HCT116 (cell line): ENCODE measurements around the gene PKDCC. TPM values are rescaled to one million over a fixed set of nuclear protein-coding genes. Genes with fewer than 3 reads are reported as not detected.

Experiments
- ATAC-seq: fragments of 200-7000 bp; cut with Tn5 transposase; 2 replicates; pipeline ENCODE4 v1.9.1; 2020; ENCODE audit warnings: mild to moderate bottlenecking, moderate library complexity
- BruUV-seq: library from RNA; stranded (reverse); fragments of 400-500 nt; replicated peaks from 2 replicates; lab custom pipeline; 2021; lab: Mats Ljungman, UMichigan
- CTCF ChIA-PET: fragments of 300-600 bp; sonication (Branson Sonifier 250); formaldehyde crosslinking; loops from one replicate; lab custom pipeline; 2021; ENCODE audit warnings: antibody characterized with exemption; lab: Charles Lee
- POLR2A ChIA-PET: fragments of 300-600, 350-600 bp; sonication (Branson Sonifier 250); formaldehyde crosslinking; loops from one replicate; lab custom pipeline; 2021; ENCODE audit warnings: antibody characterized with exemption; lab: Charles Lee
- RAD21 ChIA-PET, 2 experiments: fragments of 300-600 bp; sonication (Branson Sonifier 250); formaldehyde crosslinking; loops; one replicate each; lab custom pipeline; 2023; ENCODE audit warnings: low total read pairs in 2 of 2; ENCODE audit not compliant: uncharacterized antibody in 2 of 2, unreplicated experiment in 2 of 2, low non-redundant PET in 1 of 2; lab: Charles Lee
- DNase-seq: peaks from one replicate; pipeline ENCODE4 v3.0.0-alpha.2; 2010; ENCODE audit warnings: low read depth, low spot score
- H2AFZ ChIP-seq: fragments of 200-600 bp; shearing (Covaris generic), sonication (generic); 2 replicates; pipeline ENCODE4 v1.6.1; 2017; ENCODE audit warnings: low read depth, mixed run types, mixed read lengths, antibody characterized with exemption, low read length; ENCODE audit not compliant: poor library complexity, severe bottlenecking
- H3K27ac ChIP-seq: 2 replicates; pipeline ENCODE4 v1.5.1; 2012; ENCODE audit warnings: low read depth, low read length
- H3K27me3 ChIP-seq: fragments of 200-600 bp; sonication (generic); 2 replicates; pipeline ENCODE4 v1.6.1; 2016; ENCODE audit warnings: mixed run types, low read length, mixed read lengths; ENCODE audit not compliant: insufficient read depth
- H3K36me3 ChIP-seq, 2 experiments: fragments of 200-500 bp in 1 of 2; fragments of 200-600 bp in 1 of 2; sonication (Bioruptor generic) in 1 of 2; sonication (generic) in 1 of 2; 2 replicates each; pipeline versions ENCODE4 v1.5.1 to v1.6.1; 2014 to 2016; ENCODE audit warnings: low read length in 2 of 2, inconsistent platforms in 1 of 2, mixed read lengths in 1 of 2, mixed run types in 1 of 2; ENCODE audit not compliant: insufficient read depth in 2 of 2, control insufficient read depth in 1 of 2
- H3K4me1 ChIP-seq, 2 experiments: fragments of 200-600 bp in 1 of 2; sonication (generic) in 1 of 2; 2 replicates each; pipeline versions ENCODE4 v1.5.1 to v1.6.1; 2012 to 2017; ENCODE audit warnings: low read length in 2 of 2, inconsistent platforms in 1 of 2, mild to moderate bottlenecking in 1 of 2, mixed read lengths in 1 of 2, mixed run types in 1 of 2, moderate library complexity in 1 of 2; ENCODE audit not compliant: insufficient read depth in 2 of 2, control insufficient read depth in 1 of 2
- H3K4me2 ChIP-seq: fragments of 200-600 bp; sonication (generic); 2 replicates; pipeline ENCODE4 v1.6.1; 2017; ENCODE audit warnings: mixed run types, low read length, mixed read lengths
- H3K4me3 ChIP-seq, 2 experiments: fragments of 200-600 bp in 1 of 2; sonication (generic) in 1 of 2; replicated peaks in 1 of 2; 2 replicates each; pipeline ENCODE4 v1.5.1; 2011 to 2016; ENCODE audit warnings: low read length in 2 of 2, control low read depth in 1 of 2, low read depth in 1 of 2, mild to moderate bottlenecking in 1 of 2, mixed read lengths in 1 of 2, mixed run types in 1 of 2
- H3K79me2 ChIP-seq: fragments of 200-600 bp; sonication (generic); 2 replicates; pipeline ENCODE4 v1.6.1; 2017; ENCODE audit warnings: mild to moderate bottlenecking, mixed run types, low read length, moderate library complexity, mixed read lengths; ENCODE audit not compliant: insufficient read depth
- H3K9ac ChIP-seq: fragments of 200-600 bp; sonication (generic); 2 replicates; pipeline ENCODE4 v1.6.1; 2016; ENCODE audit warnings: low read length, mixed read lengths
- H3K9me2 ChIP-seq: fragments of 200-600 bp; sonication (generic), shearing (Covaris generic); 2 replicates; pipeline ENCODE4 v1.6.1; 2017; ENCODE audit warnings: mixed run types, mild to moderate bottlenecking, moderate library complexity; ENCODE audit not compliant: insufficient read depth
- H3K9me3 ChIP-seq, 2 experiments: fragments of 200-500 bp in 1 of 2; fragments of 200-600 bp in 1 of 2; sonication (Bioruptor generic) in 1 of 2; sonication (generic) in 1 of 2; 2 replicates each; pipeline ENCODE4 v1.6.1; 2014 to 2017; ENCODE audit warnings: low read length in 2 of 2, mixed read lengths in 2 of 2, inconsistent platforms in 1 of 2, low read depth in 1 of 2, mild to moderate bottlenecking in 1 of 2, mixed run types in 1 of 2, moderate library complexity in 1 of 2; ENCODE audit not compliant: control insufficient read depth in 1 of 2, insufficient read depth in 1 of 2
- H4K20me1 ChIP-seq: fragments of 200-600 bp; sonication (generic), shearing (Covaris generic); 2 replicates; pipeline ENCODE4 v1.6.1; 2017; ENCODE audit warnings: mixed run types, mild to moderate bottlenecking, moderate library complexity; ENCODE audit not compliant: insufficient read depth
- EGR1 ChIP-seq: IDR thresholded peaks from 2 replicates; pipeline ENCODE4 v1.6.1; 2012; ENCODE audit warnings: low read depth
- ELF1 ChIP-seq: IDR thresholded peaks from 2 replicates; pipeline ENCODE4 v1.6.1; 2012; ENCODE audit warnings: low read depth, borderline replicate concordance
- REST ChIP-seq: IDR thresholded peaks from 2 replicates; pipeline ENCODE4 v1.6.1; 2012; ENCODE audit warnings: low read depth
- SIN3A ChIP-seq: IDR thresholded peaks from 2 replicates; pipeline ENCODE4 v1.6.1; 2012; ENCODE audit warnings: low read depth
- TCF7L2 ChIP-seq: IDR thresholded peaks from 2 replicates; pipeline ENCODE4 v1.7.0; 2011; ENCODE audit warnings: borderline replicate concordance, inconsistent platforms; ENCODE audit not compliant: insufficient read depth, insufficient read length; ENCODE audit errors: extremely low read depth
- intact Hi-C: fragments of 100-400 bp; cut with micrococcal nuclease; formaldehyde crosslinking; loops from 2 replicates; pipeline ENCODE4 v1.10.0; 2022
- total RNA-seq: library from RNA; stranded (reverse); gene quantifications from one replicate; pipeline ENCODE4 v1.2.1, GENCODE V29; 2021; ENCODE audit not compliant: unreplicated experiment
- TF ChIP-seq, protein P1 (sequence below): IDR thresholded peaks from 2 replicates; pipeline ENCODE4 v1.6.1; 2012
- TF ChIP-seq, protein P2 (sequence below), 3 experiments: fragments of 200-600 bp in 1 of 3; sonication (generic) in 1 of 3; IDR thresholded peaks in 2 of 3; conservative IDR thresholded peaks in 1 of 3; 2 replicates each; pipeline ENCODE4 v1.5.1; 2012 to 2017; ENCODE audit warnings: low read depth in 2 of 3, low read length in 2 of 3, antibody characterized with exemption in 1 of 3, borderline replicate concordance in 1 of 3, control low read depth in 1 of 3, mild to moderate bottlenecking in 1 of 3, mixed read lengths in 1 of 3, mixed run types in 1 of 3, moderate library complexity in 1 of 3; ENCODE audit not compliant: insufficient read depth in 1 of 3

The PKDCC gene
- total RNA-seq, 1 experiment from 2014 or later: 0.84 TPM

- DNase-seq (no peak), ATAC-seq (no peak)
- POLR2A ChIA-PET: no interaction called here
- H4K20me1 ChIP-seq: no peaks in the 10 kb centered on the region
- H3K9me2 ChIP-seq: no peaks in the 10 kb centered on the region
- no peaks in the 10 kb centered on the region for H3K4me1 ChIP-seq
- TF ChIP-seq REST: no peak
- no peak for TF ChIP-seq ELF1
- TF ChIP-seq SIN3A: no peak
- TF ChIP-seq TCF7L2: no peak
- TF ChIP-seq, protein P1, sequence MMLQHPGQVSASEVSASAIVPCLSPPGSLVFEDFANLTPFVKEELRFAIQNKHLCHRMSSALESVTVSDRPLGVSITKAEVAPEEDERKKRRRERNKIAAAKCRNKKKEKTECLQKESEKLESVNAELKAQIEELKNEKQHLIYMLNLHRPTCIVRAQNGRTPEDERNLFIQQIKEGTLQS: no peak
- TF ChIP-seq EGR1: no peak
- TF ChIP-seq, protein P2, sequence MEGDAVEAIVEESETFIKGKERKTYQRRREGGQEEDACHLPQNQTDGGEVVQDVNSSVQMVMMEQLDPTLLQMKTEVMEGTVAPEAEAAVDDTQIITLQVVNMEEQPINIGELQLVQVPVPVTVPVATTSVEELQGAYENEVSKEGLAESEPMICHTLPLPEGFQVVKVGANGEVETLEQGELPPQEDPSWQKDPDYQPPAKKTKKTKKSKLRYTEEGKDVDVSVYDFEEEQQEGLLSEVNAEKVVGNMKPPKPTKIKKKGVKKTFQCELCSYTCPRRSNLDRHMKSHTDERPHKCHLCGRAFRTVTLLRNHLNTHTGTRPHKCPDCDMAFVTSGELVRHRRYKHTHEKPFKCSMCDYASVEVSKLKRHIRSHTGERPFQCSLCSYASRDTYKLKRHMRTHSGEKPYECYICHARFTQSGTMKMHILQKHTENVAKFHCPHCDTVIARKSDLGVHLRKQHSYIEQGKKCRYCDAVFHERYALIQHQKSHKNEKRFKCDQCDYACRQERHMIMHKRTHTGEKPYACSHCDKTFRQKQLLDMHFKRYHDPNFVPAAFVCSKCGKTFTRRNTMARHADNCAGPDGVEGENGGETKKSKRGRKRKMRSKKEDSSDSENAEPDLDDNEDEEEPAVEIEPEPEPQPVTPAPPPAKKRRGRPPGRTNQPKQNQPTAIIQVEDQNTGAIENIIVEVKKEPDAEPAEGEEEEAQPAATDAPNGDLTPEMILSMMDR (IDR thresholded peaks at IDR 0.05 in 2 of 3, conservative IDR thresholded peaks at IDR 0.05 in 1 of 3; ENCODE audit: borderline replicate concordance in 1 of 3, insufficient read depth in 1 of 3, low read depth in 2 of 3, low read length in 2 of 3): no peak
- no peaks in the 10 kb centered on the region for H3K9me3 ChIP-seq
- BruUV-seq: no TSS peak
- intact Hi-C loops: no loop called here
- no peak overlapping the region for H3K4me2 ChIP-seq
- no peaks in the 10 kb centered on the region for H3K79me2 ChIP-seq
- 0 out of 2 replicates have a peak, but pooled peaks cover 7% of the 10 kb centered on the region for H3K27me3 ChIP-seq
- no peak overlapping the region for H2AFZ ChIP-seq
- RAD21 ChIA-PET: no interaction called here
- CTCF ChIA-PET: interaction anchor here (1.6 kb wide), 1 partner anchor 9 kb away, joined by 8 read pairs; no protein-coding TSS in a partner anchor
- H3K4me3 ChIP-seq: no peak overlapping the region
- no peaks in the 10 kb centered on the region for H3K36me3 ChIP-seq
- no peak overlapping the region for H3K27ac ChIP-seq
- no peak overlapping the region for H3K9ac ChIP-seq
Observed at GRCh38 chr2:42045352-42045751, 2.5 kb upstream of the PKDCC start.
